ENCODE results near the gene TIMMDC1.

TIMMDC1 gene

DNA sequence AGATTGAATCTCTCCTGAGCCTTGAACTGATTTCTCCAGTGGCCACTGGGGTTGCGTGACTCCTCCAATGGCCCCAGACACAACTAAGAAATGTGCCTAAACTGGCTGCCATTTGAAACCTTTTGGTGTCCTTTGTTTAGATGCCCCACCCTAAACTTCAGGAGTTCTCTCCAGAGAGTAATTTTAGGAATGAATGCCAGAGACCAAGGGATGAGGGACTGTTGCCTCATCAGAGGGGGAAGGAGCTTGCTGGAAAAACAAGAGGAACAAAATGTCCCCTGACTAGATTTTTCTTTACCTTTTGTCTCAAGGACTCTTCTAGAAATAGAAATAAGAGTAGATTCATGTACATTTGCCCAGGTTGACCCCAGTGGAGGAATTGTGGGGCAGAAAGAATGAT is 72.9 kb downstream of the TIMMDC1 start (continued):
- no peak for TF ChIP-seq ZNF138 (tag by site-specific recombination; IDR thresholded peaks at IDR 0.05; ENCODE audit: borderline replicate concordance)
- TF ChIP-seq ZNF311 (tag by site-specific recombination; IDR thresholded peaks at IDR 0.05; ENCODE audit: borderline replicate concordance) = no peak
- TF ChIP-seq, protein P1, sequence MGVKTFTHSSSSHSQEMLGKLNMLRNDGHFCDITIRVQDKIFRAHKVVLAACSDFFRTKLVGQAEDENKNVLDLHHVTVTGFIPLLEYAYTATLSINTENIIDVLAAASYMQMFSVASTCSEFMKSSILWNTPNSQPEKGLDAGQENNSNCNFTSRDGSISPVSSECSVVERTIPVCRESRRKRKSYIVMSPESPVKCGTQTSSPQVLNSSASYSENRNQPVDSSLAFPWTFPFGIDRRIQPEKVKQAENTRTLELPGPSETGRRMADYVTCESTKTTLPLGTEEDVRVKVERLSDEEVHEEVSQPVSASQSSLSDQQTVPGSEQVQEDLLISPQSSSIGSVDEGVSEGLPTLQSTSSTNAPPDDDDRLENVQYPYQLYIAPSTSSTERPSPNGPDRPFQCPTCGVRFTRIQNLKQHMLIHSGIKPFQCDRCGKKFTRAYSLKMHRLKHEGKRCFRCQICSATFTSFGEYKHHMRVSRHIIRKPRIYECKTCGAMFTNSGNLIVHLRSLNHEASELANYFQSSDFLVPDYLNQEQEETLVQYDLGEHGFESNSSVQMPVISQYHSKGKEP (tag by site-specific recombination; IDR thresholded peaks at IDR 0.05) = no peak

DNA sequence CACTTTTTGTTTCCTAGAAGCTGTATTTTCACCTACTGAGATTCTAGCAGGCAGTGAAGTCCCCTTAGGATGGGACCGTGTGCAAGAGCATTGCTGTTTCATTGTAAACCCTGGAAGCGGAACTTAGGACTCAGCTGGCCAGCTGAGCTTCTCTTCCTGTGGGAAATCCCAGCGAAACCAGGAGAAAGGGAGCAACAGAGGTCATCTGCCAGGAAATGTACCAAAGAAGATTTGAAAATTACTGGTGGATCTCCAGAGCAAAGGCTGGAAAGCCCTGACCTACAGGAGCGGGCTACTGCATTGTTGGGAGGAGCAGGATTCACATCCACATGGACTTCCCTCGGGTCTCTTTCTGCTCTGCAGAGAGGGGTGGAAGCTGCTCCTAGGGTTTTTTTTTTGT is 73.3 kb downstream of the TIMMDC1 start:
- no peak overlapping the region for H3K4me3 ChIP-seq (ENCODE audit: low read depth, low read length)
- H3K36me3 ChIP-seq (ENCODE audit: control insufficient read depth in 2 of 2, insufficient read depth in 1 of 2, low read length in 2 of 2) = no peaks in the 10 kb centered on the region
- TF ChIP-seq SALL2 (tag by site-specific recombination; IDR thresholded peaks at IDR 0.05; ENCODE audit: borderline replicate concordance) (no peak), KLF8 (tag by site-specific recombination; IDR thresholded peaks at IDR 0.05) (no peak), ZNF610 (tag by site-specific recombination; IDR thresholded peaks at IDR 0.05; ENCODE audit: borderline replicate concordance) (no peak), ZBTB26 (tag by site-specific recombination; optimal IDR thresholded peaks at IDR 0.05) (no peak), WT1 (tag by site-specific recombination; IDR thresholded peaks at IDR 0.05) (no peak), ZNF830 (tag by site-specific recombination; IDR thresholded peaks at IDR 0.05; ENCODE audit: low read depth) (no peak), ZBTB1 (tag by site-specific recombination; IDR thresholded peaks at IDR 0.05) (no peak)
- TF ChIP-seq, protein P2, sequence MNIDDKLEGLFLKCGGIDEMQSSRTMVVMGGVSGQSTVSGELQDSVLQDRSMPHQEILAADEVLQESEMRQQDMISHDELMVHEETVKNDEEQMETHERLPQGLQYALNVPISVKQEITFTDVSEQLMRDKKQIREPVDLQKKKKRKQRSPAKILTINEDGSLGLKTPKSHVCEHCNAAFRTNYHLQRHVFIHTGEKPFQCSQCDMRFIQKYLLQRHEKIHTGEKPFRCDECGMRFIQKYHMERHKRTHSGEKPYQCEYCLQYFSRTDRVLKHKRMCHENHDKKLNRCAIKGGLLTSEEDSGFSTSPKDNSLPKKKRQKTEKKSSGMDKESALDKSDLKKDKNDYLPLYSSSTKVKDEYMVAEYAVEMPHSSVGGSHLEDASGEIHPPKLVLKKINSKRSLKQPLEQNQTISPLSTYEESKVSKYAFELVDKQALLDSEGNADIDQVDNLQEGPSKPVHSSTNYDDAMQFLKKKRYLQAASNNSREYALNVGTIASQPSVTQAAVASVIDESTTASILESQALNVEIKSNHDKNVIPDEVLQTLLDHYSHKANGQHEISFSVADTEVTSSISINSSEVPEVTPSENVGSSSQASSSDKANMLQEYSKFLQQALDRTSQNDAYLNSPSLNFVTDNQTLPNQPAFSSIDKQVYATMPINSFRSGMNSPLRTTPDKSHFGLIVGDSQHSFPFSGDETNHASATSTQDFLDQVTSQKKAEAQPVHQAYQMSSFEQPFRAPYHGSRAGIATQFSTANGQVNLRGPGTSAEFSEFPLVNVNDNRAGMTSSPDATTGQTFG (tag by site-specific recombination; IDR thresholded peaks at IDR 0.05; ENCODE audit: borderline replicate concordance) = no peak
- ChIA-PET CTCF (no interaction called here), POLR2A (no interaction called here)
- H3K9me3 ChIP-seq (ENCODE audit: control insufficient read depth, insufficient read depth, low read depth, low read length) = no peaks in the 10 kb centered on the region
- no peak overlapping the region for H3K27ac ChIP-seq (ENCODE audit: extremely low read depth, low read depth, low read length)
- no peaks in the 10 kb centered on the region for H3K4me1 ChIP-seq (ENCODE audit: control insufficient read depth, insufficient read depth, low read length)
